GM21825 (cell line): ENCODE results near the gene RABGEF1.
"Not testable (repeated sequence)": the region's sequence is repeated elsewhere in the genome, so short reads cannot be mapped to it uniquely, and the experiment has no call there.

Source experiments
- ATAC-seq: cut with Tn5 transposase; IDR thresholded peaks from one replicate; pipeline ENCODE4 v1.9.1; 2021; ENCODE audit warnings: mild to moderate bottlenecking, moderate library complexity; ENCODE audit not compliant: unreplicated experiment

Gene RABGEF1

DNA sequence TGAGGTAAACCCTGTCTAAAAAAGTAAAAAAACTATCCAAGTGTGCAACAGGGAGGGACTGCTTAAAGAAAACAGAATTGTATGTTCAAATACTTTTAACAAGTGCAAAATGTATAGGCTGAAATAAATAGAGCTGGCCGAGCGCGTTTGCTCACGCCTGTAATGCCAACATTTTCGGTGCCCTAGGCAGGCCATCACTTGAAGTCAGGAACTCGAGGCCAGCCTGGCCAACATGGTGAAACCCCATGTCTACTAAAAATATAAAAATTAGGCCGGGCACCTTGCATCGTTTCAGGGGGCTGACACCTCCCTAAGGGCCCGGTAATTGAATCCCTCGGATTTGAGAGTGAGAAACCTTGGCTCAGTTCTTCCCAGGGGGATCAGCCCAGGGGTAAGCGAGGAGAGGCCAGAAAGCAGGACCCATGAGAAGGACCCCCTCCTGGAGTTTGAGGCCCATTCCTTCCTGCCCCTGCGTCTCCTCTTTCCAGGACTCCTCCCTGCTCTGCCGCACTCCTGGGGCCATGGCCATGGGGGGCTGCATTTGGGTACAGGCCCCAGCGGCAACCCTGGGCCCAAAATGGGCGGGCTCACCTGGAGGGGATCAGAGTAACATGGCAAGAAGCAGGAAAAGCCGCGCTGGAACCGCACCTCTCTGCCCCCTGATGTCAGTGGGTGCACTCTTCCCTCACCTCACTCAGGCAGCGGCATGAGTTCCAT, 105.0 kb downstream of the RABGEF1 start:
- ATAC-seq = no peak

DNA sequence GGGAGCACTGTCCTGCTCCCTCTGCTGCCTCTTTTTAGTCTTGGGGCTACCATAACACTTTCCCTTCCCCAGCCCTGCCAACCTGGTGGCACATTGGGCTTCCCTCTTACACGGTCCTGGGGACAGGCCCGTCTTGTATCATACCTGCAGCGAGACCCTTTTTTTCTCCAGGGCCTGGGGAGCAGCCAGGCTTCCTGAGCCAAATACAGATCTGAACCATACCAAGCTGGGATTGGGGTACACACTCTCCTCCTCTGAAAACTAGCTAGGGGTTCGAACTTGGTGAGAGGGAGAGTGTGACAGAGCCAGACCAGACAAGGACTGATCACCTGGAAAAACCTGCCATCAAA, 105.5 kb downstream of the RABGEF1 start:
- ATAC-seq = not testable (repeated sequence)

DNA sequence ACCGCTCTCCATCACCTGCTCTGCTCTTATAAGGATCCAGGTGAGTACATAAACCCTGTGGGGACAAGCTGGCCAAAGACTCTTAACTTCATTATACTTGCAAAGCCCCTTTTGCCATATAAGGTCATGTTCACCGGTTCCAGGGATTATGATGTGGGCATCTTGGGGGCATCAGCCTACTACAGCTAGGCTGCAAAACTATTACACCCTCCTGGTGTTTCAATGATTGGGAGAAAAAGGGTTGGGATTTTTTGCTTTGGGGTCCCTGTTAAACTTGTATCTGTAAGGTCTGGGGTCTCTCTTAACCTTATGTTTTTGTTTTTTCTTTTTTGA, 107.0 kb downstream of the RABGEF1 start:
- ATAC-seq = not testable (repeated sequence)

DNA sequence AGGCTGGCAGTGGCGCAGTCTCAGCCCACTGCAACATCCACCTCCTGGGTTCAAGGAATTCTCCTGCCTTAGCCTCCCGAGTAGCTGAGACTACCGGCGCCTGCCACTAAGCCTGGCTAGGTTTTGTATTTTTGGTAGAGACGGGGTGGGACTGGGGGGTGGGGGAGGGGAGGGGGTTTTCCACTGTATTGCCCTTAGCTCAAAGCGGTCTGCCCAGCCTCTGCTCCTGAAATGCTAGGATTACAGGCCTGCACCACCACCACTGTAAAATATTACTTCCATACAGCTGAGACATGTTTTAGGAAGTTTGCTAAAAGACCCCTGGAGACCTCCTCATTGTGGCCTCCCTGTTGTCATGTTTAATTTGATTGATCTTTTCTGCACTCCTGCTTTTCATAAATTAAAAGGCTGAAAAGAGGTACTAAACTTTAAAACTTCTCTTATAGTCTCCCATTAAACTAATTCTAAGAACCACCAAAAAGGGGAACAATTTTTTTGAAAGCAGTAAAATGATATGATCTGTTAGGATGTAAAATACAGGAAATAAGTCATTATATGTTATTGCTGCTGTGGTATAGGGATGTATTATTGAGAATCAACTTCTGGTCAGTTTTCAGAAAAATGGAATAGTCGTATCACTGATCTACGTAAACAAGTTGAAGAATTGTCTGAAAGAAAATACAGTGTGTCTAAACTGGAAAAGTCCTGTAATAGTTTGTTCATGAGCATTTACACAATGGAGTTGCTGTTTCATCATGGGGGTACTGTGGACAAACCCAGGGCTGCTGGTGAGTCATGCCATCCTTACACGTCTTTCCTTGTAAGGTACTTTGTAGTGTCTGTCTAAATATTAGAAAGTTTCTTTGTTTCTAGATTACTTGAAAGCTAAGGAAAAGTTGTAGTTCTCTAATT, 107.6 kb downstream of the RABGEF1 start:
- ATAC-seq = no peak

DNA sequence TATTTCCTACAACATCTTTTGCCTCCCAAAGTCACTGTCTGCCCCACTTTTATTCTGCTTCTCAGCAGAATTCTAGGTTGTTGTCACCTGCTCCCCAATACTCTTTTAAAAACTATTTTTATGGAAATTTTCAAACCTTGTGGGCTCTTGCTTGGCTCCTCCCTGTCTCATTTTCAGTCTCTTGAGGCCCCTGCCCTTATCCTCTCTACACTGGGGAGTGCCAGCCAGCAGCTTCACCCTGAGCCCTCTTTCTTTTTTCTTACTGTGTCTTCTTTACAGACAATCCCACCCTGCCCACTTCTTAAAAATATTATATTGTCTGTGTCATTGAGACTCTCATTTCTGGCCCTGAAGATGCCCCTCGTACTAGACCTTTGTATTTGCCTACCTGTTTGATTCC, 118.8 kb downstream of the RABGEF1 start:
- no peak for ATAC-seq

DNA sequence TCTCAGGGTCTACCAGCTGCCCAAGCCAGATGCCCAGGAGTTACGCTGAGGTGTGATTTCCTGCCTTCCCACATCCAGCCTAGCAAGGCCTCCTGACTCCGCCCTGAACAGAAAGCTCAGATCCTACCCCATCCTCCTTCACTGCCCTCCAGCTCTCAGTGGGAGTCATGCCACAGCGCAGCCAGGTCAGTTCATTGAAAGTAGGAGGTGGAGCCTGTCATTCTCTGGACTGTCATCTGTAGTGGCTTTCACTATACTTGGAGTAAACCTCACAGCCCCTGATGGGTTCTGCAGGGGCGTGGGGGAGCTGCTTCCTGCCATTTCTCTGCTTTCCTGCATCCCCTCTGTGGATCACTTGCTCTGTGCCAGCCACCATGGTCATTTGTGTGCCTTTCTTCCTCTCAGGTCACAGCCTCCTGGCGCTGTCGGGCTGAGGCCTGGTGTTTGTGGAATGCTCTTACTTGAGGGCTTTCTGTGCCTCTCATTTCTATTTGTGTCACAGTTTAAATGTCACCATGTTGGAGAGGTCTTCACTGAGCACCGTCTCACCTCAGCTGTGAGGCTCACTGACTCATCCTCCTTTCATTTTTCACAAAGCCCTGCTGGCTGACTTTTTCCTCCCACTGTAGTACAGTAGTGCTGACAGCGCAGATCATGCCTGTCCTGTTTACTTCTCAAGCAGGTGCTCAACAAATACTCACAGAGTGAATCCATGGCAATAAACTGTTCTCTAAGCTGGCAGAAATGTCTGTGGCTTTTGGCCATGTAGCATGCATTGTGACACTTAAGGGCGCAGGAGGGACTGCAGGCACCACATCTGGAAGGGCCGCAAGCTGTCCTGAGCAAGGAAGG, 119.5 kb downstream of the RABGEF1 start:
- no peak for ATAC-seq

DNA sequence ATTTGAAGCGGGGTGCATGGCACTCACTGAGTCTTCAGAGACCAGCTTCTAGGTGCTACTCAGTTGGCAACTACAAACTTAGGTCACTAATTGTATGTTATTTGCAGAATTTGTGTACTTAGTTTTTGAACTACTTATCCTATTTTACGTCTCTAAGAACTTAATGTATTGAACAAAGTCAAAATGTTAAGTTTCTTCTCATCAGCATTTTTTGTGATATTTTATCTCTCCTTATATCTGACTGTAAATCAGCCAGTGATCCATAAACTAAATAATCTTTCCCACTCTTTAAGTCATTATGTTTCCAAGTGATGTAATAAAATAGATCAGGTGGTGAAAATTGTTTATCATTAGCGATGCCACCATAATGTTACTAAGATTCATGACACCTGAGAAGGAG, 120.2 kb downstream of the RABGEF1 start:
- no peak for ATAC-seq
